Lung (tissue), 12 donors: ENCODE data around the gene ZNF182. TPM values are rescaled to one million over a fixed set of nuclear protein-coding genes. Genes with fewer than 3 reads are reported as not detected.
"Not testable (repeated sequence)": the region's sequence is repeated elsewhere in the genome, so short reads cannot be mapped to it uniquely, and the experiment has no call there.

ENCODE experiments used
- ATAC-seq: fragments of 200-7000 bp; cut with Tn5 transposase; one replicate; pipeline ENCODE4 v1.9.1; 2020; ENCODE audit warnings: moderate number of reproducible peaks; ENCODE audit not compliant: insufficient read depth, low FRiP score
- DNase-seq, 3 donors: peaks; one replicate each; pipeline ENCODE4 v3.0.0-alpha.2; 2013 to 2017
- H3K27ac ChIP-seq, 2 donors: one replicate each; pipeline ENCODE4 v1.5.1; 2013; ENCODE audit warnings: mild to moderate bottlenecking in 2 of 2, moderate library complexity in 2 of 2, control low read depth in 1 of 2, inconsistent platforms in 1 of 2, low read depth in 1 of 2, low read length in 1 of 2
- H3K27me3 ChIP-seq, 3 donors: one replicate each; pipeline ENCODE4 v1.5.1; 2013; ENCODE audit warnings: low read length in 2 of 3; ENCODE audit not compliant: control insufficient read depth in 3 of 3, insufficient read depth in 3 of 3
- H3K36me3 ChIP-seq, 4 donors: one replicate each; pipeline ENCODE4 v1.5.1; 2013; ENCODE audit warnings: low read length in 4 of 4, mild to moderate bottlenecking in 1 of 4, moderate library complexity in 1 of 4; ENCODE audit not compliant: control insufficient read depth in 4 of 4, insufficient read depth in 4 of 4
- H3K4me1 ChIP-seq, 5 donors: one replicate each; pipeline ENCODE4 v1.5.1; 2013; ENCODE audit warnings: low read length in 5 of 5, mild to moderate bottlenecking in 2 of 5, moderate library complexity in 1 of 5; ENCODE audit not compliant: control insufficient read depth in 5 of 5, insufficient read depth in 5 of 5
- H3K4me3 ChIP-seq: one replicate; pipeline ENCODE4 v1.5.1; 2013; ENCODE audit warnings: mild to moderate bottlenecking, control low read depth, moderate library complexity
- H3K9ac ChIP-seq, 2 donors: one replicate each; pipeline ENCODE4 v1.5.1; 2013; ENCODE audit warnings: low read length in 2 of 2, control low read depth in 1 of 2; ENCODE audit not compliant: insufficient read depth in 1 of 2
- H3K9me3 ChIP-seq, 4 donors: one replicate each; pipeline ENCODE4 v1.5.1; 2013; ENCODE audit warnings: low read length in 3 of 4, mild to moderate bottlenecking in 1 of 4, moderate library complexity in 1 of 4; ENCODE audit not compliant: control insufficient read depth in 4 of 4, insufficient read depth in 3 of 4
- WGBS, 2 donors: extraction: QIAGEN DNeasy Blood & Tissue Kit; methylation state at CpG; one replicate each; pipeline ENCODE4 v1.1.7; 2013; 5-methylcytosine and 5-hydroxymethylcytosine counted together
- polyA plus RNA-seq, 2 donors: library from polyadenylated mRNA; stranded (reverse); fragments of 200-250 nt; gene quantifications; one replicate each; pipeline ENCODE4 v1.2.1, GENCODE V29; 2013
- total RNA-seq, 2 donors: library from RNA; depleted of rRNA in 1 of 2; stranded (reverse); fragments of >200 nt in 1 of 2; gene quantifications; one replicate each; pipeline ENCODE4 v1.2.1, GENCODE V29; 2014 to 2021
- TF ChIP-seq, protein P1 (sequence below): IDR thresholded peaks from 2 replicates; pipeline ENCODE4 v1.5.1; 2012; ENCODE audit warnings: mild to moderate bottlenecking; ENCODE audit errors: control extremely low read depth, extremely low read depth
- donor health status: control.
- donor health status: control.
- donor health status: Bipolar disorder and iron deficiency.
- donor health status: healthy.
- donor health status: DM: yes; HTN: yes; CAD: no.

ZNF182 gene
- total and polyA plus RNA-seq, 4 donors: 2.7 to 9.5 (median 3.8) TPM

DNA sequence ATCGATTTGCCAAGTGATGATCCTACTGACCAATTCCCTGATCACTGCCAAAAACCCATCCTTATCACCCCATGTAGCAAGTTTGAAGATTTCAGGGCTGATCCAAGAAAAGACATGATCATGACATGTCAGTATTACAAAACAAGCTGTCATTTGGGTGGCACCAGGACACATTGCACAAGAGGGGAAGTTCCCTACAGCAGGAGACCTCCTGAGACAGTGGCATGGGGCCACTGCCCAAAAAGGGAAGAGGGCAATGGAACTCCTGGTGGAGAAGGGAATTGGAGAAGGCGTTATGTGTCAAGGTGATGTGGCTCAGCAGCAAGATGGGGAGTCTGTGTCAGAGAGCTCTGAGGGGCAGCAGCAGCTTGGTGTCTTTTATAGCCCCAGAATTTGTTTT, 43.4 kb downstream of the ZNF182 start:
- no peak for DNase-seq
- H3K4me3 ChIP-seq: no peak overlapping the region
- 60 to 63% methylated on average over 2 of the region's 2 CpGs for WGBS, 2 donors

DNA sequence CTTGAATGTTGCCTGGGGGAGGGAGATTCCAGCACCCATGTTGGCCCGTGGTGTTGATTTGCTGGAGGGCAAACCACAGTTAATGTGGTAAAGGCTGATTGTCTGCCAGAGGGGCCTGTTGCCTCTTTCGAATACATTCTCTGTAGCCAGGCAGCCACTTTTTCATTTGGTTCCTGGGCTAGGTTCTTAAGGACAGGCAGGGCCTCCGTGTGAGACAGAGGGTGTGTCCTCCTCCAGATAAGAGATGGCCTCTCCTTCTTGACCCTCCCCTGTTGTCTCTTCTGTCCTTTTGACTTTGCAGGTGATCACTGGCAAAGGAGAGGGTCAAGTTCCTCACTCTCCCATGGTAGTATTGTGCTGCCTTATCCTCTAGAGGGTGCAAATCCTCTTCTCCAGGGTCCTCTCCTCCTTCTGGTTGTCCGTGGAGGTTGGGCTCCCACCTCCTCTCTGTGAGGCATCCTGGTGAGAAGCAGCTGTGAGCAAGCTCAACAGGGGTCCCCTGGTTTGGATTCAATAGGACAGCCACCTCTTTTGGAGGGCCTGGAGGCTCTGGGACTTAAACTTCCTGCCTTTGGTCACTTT, 44.9 kb downstream of the ZNF182 start:
- H3K9me3 ChIP-seq: peaks cover 0 to 20% (median 0%) of the 10 kb centered on the region in 4 donors
- DNase-seq (no peak), ATAC-seq (no peak)
- TF ChIP-seq, protein P1, sequence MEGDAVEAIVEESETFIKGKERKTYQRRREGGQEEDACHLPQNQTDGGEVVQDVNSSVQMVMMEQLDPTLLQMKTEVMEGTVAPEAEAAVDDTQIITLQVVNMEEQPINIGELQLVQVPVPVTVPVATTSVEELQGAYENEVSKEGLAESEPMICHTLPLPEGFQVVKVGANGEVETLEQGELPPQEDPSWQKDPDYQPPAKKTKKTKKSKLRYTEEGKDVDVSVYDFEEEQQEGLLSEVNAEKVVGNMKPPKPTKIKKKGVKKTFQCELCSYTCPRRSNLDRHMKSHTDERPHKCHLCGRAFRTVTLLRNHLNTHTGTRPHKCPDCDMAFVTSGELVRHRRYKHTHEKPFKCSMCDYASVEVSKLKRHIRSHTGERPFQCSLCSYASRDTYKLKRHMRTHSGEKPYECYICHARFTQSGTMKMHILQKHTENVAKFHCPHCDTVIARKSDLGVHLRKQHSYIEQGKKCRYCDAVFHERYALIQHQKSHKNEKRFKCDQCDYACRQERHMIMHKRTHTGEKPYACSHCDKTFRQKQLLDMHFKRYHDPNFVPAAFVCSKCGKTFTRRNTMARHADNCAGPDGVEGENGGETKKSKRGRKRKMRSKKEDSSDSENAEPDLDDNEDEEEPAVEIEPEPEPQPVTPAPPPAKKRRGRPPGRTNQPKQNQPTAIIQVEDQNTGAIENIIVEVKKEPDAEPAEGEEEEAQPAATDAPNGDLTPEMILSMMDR: peak; percentile 1
- H3K4me3 ChIP-seq: no peak overlapping the region
- H3K9ac ChIP-seq: no peak overlapping the region
- no peaks in the 10 kb centered on the region for H3K4me1 ChIP-seq
- H3K27ac ChIP-seq: no peak overlapping the region
- H3K36me3 ChIP-seq: no peaks in the 10 kb centered on the region
- no peaks in the 10 kb centered on the region for H3K27me3 ChIP-seq
- 0 to 36% methylated on average over 2 to 4 of the region's 4 CpGs for WGBS, 2 donors

More for the DNA sequence above, 43.4 kb downstream of the ZNF182 start:
- Histone ChIP-seq H3K27ac (no peak overlapping the region), H3K36me3 (no peaks in the 10 kb centered on the region), H3K27me3 (no peaks in the 10 kb centered on the region), H3K9me3 (peaks cover 0 to 22% (median 0%) of the 10 kb centered on the region in 4 donors), H3K4me1 (no peaks in the 10 kb centered on the region), H3K9ac (no peak overlapping the region)
- TF ChIP-seq, protein P1: no peak
- no peak for ATAC-seq

DNA sequence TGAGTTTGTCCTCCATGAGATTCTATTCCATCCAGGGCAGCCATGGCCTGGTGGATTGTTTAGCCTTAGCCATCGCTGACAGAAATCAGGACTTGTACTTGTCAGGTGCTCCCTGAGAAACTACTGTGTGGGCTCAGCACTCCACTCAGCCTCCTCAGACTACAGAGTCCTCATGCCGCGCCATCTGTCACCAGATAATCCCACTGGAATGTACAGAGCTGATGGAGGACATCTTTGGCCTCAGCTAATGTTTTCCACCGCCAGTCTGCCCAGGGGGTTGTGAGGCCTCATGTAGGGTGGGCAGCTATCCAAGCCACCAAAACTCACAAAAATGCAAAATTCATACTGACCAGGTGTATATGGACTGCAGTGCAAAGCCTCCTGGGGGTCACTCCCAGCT, 45.6 kb downstream of the ZNF182 start:
- DNase-seq, H3K9ac ChIP-seq, H3K36me3 ChIP-seq, ATAC-seq, H3K4me3 ChIP-seq, H3K4me1 ChIP-seq, H3K27me3 ChIP-seq, H3K27ac ChIP-seq: not testable (repeated sequence)
- peaks cover 0 to 20% (median 0%) of the 10 kb centered on the region in 4 donors for H3K9me3 ChIP-seq
- 85 to 94% methylated on average over 3 to 4 of the region's 4 CpGs for WGBS, 2 donors

DNA sequence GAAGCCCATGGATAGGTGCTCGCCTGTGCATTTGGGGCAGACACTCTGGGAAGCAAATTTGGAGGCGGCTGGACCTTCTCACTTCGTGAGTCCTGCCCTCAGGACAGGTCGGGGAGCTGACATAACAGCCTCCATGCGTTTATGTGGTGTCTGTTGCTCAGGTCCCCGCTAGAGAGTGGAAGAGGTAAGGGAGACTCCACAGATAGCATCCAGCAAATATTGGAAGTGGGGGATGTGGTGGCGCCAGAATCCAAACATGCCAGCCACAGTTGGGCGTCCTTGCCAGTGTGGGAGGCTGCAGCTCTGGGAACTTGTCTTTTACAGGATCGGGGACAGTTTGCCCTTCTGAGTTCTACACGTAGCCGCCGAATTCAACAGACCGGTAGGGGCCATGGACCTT, 47.8 kb downstream of the ZNF182 start:
- Histone ChIP-seq H3K4me3 (no peak overlapping the region), H3K9ac (no peak overlapping the region), H3K36me3 (no peaks in the 10 kb centered on the region), H3K9me3 (peaks cover 0 to 20% (median 5%) of the 10 kb centered on the region in 4 donors), H3K27me3 (no peaks in the 10 kb centered on the region), H3K27ac (no peak overlapping the region), H3K4me1 (no peaks in the 10 kb centered on the region)
- no peak for DNase-seq
- 80 to 93% methylated on average over 12 to 13 of the region's 13 CpGs for WGBS, 2 donors
- TF ChIP-seq, protein P1: no peak
- ATAC-seq: no peak

DNA sequence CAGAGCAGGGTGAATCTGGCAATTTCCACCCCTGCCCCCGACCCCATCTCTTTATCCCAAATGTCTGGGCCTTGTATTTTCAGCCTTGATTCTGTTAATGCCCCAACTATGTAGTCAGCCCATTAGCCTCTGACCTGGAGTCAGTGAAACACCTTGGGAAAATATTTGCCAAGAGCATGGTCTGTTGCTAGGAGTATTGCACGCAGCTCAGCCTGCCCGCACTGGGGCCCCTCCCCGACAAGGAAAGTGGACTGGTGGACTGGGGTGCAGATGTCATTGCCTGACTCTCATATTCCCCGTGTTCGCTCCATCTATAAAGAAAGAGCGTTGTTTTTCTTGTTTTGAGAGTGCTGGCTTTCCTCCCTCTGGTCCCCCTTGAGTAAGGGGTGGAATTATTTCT, 48.5 kb downstream of the ZNF182 start:
- not testable (repeated sequence) for H3K4me3 ChIP-seq, H3K27ac ChIP-seq, H3K36me3 ChIP-seq, DNase-seq, ATAC-seq, H3K9ac ChIP-seq, H3K4me1 ChIP-seq, H3K27me3 ChIP-seq
- peaks cover 0 to 18% (median 5%) of the 10 kb centered on the region in 4 donors for H3K9me3 ChIP-seq
- WGBS, 2 donors: 75 to 83% methylated on average over 2 to 7 of the region's 7 CpGs
